ENCODE measurements around the gene MAPK8IP3.
A peak's percentile ranks its signal among the peaks of the same experiment; 100 is the strongest.
"Not testable (repeated sequence)": the region's sequence is repeated elsewhere in the genome, so short reads cannot be mapped to it uniquely, and the experiment has no call there.

Gene MAPK8IP3

GRCh38 chr16:1708768-1709180, 2.8 kb downstream of the MAPK8IP3 start:
- peak in 3 of 51 donors; percentile 11 to 39 (median 14) for DNase-seq

DNA sequence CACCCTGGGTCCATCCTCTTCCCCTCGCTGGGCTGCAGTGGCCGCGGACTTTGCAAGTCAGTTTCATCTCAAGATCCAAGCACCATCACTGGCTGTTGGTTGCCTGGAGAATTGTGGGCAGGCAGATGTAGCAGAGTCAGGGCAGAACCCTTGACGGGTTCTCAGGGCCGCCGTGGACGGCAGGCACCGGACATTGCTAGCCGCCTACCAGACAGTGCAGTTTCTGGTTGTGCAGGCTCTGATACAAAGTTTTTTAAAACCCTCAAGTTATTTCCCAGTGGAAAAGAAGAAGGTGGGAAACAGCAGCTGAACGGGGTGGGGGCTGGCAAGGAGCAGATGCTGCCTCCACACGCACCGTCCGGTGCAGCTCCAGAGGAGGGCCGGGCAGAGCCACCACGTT, 3.4 kb downstream of the MAPK8IP3 start:
- no peak for DNase-seq

GRCh38 chr16:1710811-1711507, 5.0 kb downstream of the MAPK8IP3 start:
- DNase-seq = no peak

DNA sequence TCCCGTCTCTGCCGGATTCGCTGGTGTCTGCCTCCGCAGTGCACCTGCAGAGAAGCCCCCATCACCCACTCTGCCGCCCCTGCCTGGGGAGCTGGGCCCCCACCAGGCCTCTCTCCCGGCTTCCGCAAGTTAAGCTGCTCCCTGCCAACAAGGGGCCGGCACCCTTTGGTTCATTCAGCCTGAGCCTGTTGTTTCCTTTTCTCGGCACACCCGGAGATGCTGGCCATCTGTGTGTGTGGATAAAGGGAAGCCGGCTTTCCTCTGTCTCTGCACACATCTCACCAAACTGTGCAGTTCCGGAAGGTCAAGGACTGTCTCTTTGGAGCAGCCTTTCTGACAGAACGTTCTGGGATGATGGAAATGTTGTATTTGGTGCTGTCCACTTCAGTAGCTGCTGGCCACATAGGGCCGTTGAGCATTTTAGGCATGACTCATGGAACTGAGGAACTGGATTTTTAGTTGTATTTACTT, 6.8 kb downstream of the MAPK8IP3 start:
- peak in 1 of 51 donors; percentile 20 for DNase-seq

DNA sequence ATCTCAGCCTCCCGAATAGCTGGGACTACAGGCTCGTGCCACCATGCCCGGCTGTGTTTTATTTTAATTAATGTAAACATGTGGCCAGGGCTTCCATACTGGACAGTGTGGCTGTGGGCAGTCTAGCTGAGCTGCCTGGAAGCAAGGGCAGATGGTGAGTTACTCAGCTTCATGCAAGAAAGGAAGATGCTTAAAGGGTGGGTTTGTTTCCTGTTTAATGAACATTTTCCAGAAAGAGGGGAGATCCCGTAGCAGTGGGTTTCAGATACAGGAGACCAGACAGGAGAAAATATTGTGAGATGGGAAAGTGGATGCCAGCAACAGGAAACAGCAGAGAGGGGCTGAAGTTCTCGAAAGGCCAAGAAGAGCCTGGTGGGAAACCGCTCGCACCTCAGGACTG, 7.3 kb downstream of the MAPK8IP3 start:
- DNase-seq = no peak

GRCh38 chr16:1713933-1714332, 7.9 kb downstream of the MAPK8IP3 start:
- DNase-seq = peak in 14 of 51 donors; percentile 7 to 36 (median 26)

DNA sequence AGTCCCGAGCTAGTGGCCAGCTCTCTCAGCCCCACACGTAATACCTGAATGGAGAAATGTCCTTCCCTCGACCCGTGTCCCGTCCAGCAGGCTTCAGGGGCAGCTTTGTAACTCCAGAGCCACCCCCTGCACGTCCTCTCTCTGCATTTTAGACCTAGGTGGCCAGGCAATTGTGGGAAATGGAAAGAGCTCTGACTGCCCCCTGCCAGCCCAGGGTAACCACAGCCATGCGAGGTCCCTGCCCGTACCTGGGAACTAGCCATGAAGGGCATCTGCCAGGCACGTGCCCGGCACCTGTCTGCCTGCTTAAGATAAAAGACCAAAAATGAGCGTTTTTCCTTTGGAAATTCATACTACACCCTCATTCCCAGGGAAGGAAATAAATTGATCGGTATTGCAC, 9.2 kb downstream of the MAPK8IP3 start:
- DNase-seq = no peak

GRCh38 chr16:1718236-1718635, 12.2 kb downstream of the MAPK8IP3 start:
- DNase-seq = not testable (repeated sequence)

GRCh38 chr16:1719559-1720229, 13.7 kb downstream of the MAPK8IP3 start:
- not testable (repeated sequence) for DNase-seq

DNA sequence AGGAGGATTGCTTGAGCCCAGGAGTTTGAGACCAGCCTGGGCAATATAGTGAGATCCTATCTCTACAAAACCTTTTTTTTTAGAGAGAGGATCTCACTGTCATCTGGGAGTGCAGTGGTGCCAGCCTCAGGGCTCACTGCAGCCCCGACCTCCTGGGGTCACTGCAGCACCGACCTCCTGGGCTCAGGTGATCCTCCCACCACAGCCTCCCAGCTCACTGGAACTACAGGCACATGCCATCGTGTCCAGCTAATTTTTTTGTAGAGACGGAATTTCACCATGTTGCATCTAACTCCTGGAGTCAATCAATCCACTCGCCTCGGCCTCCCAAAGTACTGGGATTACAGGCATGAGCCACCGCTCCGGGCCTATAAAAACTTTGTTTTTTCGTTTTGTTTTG, 15.4 kb downstream of the MAPK8IP3 start:
- DNase-seq = no peak

DNA sequence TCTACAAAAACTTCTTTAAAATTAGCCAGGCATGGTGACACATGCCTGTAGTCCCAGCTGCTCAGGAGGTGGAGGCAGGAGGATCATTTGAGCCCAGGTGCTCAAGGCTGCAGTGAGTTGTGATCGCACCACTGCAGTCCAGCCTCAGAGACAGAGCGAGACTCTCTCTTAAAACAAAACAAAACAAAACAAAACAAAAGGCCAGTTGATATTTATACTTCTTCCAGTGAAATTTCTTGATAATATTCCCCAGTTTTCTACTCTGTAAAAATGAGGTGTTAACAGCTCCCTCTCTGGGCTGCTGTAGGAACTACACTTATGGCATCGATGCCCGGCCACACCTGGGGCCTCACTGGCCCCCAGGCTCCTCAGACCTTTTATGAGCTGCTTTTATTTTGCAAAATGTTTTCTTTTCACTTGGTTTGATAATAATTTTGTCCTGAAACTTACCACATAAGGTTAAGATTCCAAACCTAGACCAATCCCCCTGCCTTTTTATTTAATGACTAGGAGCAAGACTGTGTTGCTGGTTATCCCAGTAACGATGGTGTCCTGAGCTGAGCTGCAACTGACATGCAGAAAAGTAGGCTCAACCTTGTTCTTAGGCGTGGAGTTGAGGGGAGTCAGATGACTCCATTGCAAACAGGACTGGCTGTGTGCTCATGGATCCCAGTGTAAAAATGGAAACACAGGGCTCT, 17.6 kb downstream of the MAPK8IP3 start:
- DNase-seq = peak in 15 of 51 donors; percentile 14 to 57 (median 35)

DNA sequence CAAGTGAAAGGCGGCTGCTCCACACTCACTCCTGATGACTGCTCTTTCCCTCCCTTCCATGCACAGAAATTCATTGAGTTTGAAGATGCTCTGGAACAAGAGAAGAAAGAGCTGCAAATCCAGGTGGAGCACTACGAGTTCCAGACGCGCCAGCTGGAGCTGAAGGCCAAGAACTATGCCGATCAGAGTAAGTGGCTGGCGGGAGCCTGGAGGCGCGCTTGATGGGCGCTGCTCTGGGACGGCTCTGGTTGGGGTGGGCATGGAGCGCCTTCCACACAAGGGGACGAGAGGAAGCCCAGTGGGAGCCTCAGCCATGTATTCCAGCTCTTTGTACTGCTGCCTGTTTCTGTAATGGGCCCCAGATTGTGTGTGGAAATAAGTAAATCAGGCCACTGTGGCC, 18.5 kb downstream of the MAPK8IP3 start:
- no peak for DNase-seq

DNA sequence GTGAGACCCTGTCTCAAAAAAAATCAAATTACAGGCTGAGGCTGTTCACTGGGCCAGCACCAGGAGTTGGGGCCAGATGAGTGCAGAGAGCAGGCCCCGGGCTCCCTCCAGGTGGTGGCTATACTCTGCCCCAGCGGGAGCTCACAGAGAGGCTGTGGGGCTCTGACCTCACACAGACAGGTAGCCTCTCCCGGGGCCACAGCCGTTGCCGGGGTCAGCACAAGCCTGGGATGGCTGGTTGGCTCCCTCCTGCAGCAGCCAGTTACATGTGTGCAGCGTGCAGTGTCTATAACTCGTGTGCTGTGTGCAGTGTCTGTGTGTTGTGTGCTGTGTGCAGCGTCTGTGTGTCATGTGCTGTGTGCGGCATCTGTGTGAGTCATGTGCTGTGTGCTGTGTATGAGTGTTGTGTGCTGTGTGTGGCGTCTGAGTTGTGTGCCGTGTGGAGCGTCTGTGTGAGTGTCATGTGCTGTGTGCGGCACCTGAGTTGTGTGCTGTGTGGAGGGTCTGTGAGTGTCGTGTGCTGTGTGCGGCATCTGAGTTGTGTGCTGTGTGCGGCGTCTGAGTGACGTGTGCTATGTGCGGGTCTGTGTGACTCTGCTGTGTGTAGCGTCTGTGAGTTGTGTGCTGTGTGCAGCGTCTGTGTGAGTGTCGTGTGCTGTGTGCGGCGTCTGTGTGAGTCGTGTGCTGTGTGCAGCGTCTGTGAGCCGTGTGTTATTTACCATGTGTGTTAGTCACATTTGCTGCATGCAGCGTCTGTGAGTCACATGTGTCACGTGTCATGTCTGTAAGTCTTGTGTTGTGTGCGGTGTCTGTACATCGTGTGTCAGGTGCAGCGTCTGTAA, 20.9 kb downstream of the MAPK8IP3 start:
- no peak for DNase-seq

DNA sequence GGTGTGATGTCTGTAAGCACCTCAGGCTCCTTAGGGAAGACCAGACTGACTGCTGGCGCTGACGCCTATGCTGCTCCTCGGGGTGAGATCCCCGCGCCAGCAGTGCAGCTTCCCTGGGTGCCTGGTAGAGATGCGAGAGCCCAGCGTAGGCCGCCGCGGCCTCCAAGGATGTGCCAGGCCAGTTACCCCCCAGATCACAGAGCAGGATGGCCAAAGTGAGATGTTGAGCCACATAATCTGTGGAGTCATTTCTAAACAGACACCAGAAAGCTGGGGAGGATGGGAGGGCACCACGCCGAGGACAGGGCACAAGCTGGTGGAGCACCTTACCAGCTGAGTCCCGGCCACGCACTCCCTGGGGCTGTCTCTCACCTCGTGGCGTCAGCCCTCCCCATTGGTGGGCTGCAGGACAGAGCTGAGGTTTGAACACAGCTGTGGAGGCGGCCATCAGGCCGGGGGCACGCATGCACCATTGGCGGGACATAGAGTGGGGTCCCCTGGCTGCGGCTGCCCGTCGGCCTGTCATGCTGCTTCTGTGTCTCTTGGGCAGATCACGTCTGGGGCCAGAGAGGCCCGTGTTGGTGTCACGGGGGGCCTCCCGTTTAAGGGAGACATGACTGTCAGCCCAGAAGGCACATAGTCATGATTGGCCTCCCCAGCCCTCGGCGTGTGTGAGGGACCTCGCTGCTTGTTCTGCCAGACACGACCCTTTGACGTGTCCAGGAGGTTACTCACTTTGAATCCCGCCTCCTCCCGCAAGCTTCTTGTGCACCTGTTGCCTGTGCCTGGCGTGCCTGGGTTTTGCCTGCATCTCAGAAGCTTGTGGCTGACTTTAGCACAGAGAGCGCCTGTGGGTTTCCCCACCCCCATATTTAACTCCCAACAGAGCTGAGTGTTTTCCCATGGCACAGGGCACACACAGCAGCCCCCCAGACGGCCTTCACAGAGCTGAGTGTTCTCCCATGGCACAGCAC, 21.9 kb downstream of the MAPK8IP3 start:
- DNase-seq = no peak

DNA sequence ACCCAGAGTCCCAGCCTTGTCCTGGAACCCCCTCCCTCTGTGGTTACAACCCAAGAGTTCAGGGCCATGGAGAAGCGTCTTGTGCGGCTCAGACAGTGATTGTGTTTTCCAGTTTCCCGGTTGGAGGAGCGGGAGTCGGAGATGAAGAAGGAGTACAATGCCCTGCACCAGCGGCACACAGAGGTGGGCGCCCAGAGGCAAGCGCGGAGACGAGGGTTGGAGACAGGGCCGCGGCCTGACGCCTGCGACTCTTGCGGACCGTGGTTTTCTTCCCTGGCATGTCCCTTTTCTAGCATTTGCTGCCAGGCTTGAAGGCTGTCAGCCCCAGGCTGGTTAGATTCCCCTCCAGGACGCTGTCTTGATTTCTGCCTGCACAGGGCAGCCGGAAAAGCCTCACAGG, 23.0 kb downstream of the MAPK8IP3 start:
- no peak for DNase-seq

GRCh38 chr16:1729445-1729844, 23.4 kb downstream of the MAPK8IP3 start:
- no peak for DNase-seq

- no peak for DNase-seq
Measured at GRCh38 chr16:1731073-1731472, 25.1 kb downstream of the MAPK8IP3 start.

GRCh38 chr16:1731603-1732002, 25.6 kb downstream of the MAPK8IP3 start:
- no peak for DNase-seq

- no peak for DNase-seq
Measured at GRCh38 chr16:1732071-1732470, 26.1 kb downstream of the MAPK8IP3 start.

GRCh38 chr16:1732551-1732987, 26.6 kb downstream of the MAPK8IP3 start:
- not testable (repeated sequence) for DNase-seq

Data from hypothalamus (tissue), 51 donors.